Stimulated activated naive B cell treated with anti-CD40 and anti-IgM and Interleukin-4, amounts not matched to agents 10 μg/mL and 1 μg/mL and 100 μg/mL, for 72 hours (primary cell): ENCODE results near the gene RGS7BP.

Experiments
- ATAC-seq, 2 donors: fragments of 150-1000 bp; cut with Tn5 transposase; replicated peaks; 2 replicates each; pipeline ENCODE4 v1.10.0; 2021; ENCODE audit warnings: moderate library complexity in 1 of 2
- DNase-seq: peaks from one replicate; pipeline ENCODE4 v3.0.0; 2021
- H3K27ac Mint-ChIP-seq: one replicate; pipeline ENCODE4 v1.8.0; 2022; ENCODE audit warnings: mild to moderate bottlenecking, mixed read lengths
- H3K27me3 Mint-ChIP-seq, 2 donors: one replicate each; pipeline ENCODE4 v1.8.0; 2022; ENCODE audit warnings: mixed read lengths in 2 of 2
- H3K36me3 Mint-ChIP-seq, 2 donors: one replicate each; pipeline ENCODE4 v1.8.0; 2022; ENCODE audit warnings: mixed read lengths in 2 of 2, mild to moderate bottlenecking in 1 of 2
- H3K4me1 Mint-ChIP-seq, 2 donors: one replicate each; pipeline ENCODE4 v1.8.0; 2022; ENCODE audit warnings: mixed read lengths in 2 of 2, mild to moderate bottlenecking in 1 of 2
- H3K4me3 Mint-ChIP-seq, 2 donors: one replicate each; pipeline ENCODE4 v1.8.0; 2022; ENCODE audit warnings: mild to moderate bottlenecking in 2 of 2, mixed read lengths in 2 of 2, moderate library complexity in 1 of 2
- H3K9me3 Mint-ChIP-seq, 2 donors: one replicate each; pipeline ENCODE4 v1.8.0; 2022; ENCODE audit warnings: mixed read lengths in 2 of 2, mild to moderate bottlenecking in 1 of 2

Gene RGS7BP

DNA sequence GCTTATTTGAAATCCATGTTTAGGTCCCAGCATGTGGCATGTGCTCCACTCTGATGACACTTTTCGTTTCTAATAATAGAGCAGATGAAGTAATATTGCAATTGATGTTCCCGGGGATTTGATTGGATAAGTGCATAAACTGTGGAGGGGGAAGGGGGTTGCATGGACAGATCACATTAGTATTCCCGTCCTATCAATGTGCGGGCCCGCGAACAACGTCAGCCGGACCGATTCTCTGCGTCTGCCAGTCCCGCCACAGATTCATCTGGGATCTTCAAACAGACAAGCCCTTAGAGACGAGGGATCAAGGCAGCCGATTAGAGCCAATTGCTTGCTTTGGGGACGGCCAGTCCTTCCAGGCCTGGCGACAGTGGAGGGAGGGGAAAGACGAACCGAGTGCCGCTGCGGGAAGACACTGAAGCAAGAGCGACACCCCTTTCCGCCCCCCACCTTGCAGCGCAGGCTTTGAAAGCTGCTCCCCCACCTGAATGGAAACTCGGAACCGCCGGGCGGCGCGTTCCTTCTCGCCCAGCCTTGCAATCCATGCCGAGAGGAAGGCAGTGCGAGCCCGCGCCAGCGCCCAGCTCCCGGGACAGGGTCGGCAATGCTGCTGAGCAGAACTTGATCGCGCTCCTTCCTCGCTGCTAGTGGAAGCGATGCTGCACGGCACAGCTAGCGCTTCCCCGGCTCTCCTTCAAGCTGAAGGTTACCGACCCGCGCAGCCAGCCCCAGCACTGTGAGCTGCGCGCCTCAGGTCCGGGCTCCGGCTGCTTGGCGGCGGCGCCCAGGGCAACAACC is at the start of gene RGS7BP:
Gene RGS7BP, plus strand, starts transcription at position 247 of the 798 bp plus-strand sequence. CDS start 610 bp downstream, outside the sequence.
- no peaks in the 10 kb centered on the region for H3K9me3 Mint-ChIP-seq

GRCh38 chr5:64457846-64458245 is 48.0 kb upstream of the RGS7BP start:
- Mint-ChIP-seq H3K4me1 (no peaks in the 10 kb centered on the region), H3K27ac (no peak overlapping the region)
- no peak for ATAC-seq

More for the DNA sequence above, at the start of gene RGS7BP:
- peaks cover 26 to 44% of the 10 kb centered on the region in 2 donors for H3K27me3 Mint-ChIP-seq
- ATAC-seq (peak; percentile 21 to 22), DNase-seq (no peak)
- H3K27ac Mint-ChIP-seq, result no peak within 1 kb of the TSS
- no peaks in the 10 kb centered on the region for H3K36me3 Mint-ChIP-seq
- H3K4me1 Mint-ChIP-seq, result peaks cover 0 to 8% of the 10 kb centered on the region in 2 donors
- peak within 1 kb of the TSS in 1 of 2 donors; percentile 43 for H3K4me3 Mint-ChIP-seq

DNA sequence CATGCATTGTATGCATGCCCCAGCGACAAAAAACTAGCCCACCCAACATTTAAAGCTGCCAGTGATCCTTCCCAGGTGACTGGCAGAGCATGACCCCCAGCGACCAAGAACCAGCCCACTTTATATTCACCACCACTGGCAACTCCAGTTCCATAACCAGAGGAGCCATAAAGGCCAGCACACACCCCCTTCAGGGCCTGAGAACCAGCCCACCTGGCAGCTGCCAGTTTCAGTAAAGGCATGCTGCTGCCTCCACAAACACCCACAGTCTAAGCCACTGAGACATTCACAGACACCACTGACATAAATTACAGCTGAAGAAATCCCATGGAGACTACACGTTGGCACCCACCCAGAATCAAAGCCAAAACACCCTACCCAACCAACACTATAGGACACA is 46.9 kb upstream of the RGS7BP start:
- ATAC-seq (no peak), DNase-seq (no peak)
- no peak overlapping the region for H3K27ac Mint-ChIP-seq
- H3K4me1 Mint-ChIP-seq, result no peaks in the 10 kb centered on the region
- no peaks in the 10 kb centered on the region for H3K27me3 Mint-ChIP-seq
- H3K4me3 Mint-ChIP-seq, result no peak overlapping the region
- H3K9me3 Mint-ChIP-seq, result peaks cover 3 to 9% of the 10 kb centered on the region in 2 donors
- H3K36me3 Mint-ChIP-seq, result no peaks in the 10 kb centered on the region

More at GRCh38 chr5:64457846-64458245, 48.0 kb upstream of the RGS7BP start:
- no peak overlapping the region for H3K4me3 Mint-ChIP-seq
- peaks cover 3 to 6% of the 10 kb centered on the region in 2 donors for H3K9me3 Mint-ChIP-seq
- DNase-seq, result no peak
- no peaks in the 10 kb centered on the region for H3K36me3 Mint-ChIP-seq
- no peaks in the 10 kb centered on the region for H3K27me3 Mint-ChIP-seq

DNA sequence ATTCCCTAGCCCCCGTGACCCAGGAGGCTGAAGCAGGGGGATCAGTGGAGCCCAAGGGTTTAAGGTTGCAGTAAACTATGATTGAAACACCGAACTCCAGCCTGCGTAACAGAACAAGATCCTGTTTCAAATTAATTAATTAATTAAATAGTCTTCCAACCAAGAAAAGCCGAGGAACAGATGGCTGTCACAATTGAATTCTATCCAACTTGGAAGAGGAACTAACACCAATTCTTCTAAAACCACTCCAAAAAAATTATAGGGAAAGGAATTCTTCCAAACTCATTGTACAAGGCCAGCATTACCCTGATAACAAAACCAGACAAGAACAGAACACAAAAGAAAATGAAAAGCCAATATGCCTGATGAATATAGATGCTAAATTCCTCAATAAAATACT is 43.4 kb upstream of the RGS7BP start:
- Mint-ChIP-seq H3K36me3 (no peaks in the 10 kb centered on the region), H3K27ac (no peak overlapping the region), H3K4me1 (no peaks in the 10 kb centered on the region), H3K27me3 (no peaks in the 10 kb centered on the region), H3K4me3 (no peak overlapping the region), H3K9me3 (peaks cover 3 to 13% of the 10 kb centered on the region in 2 donors)
- ATAC-seq (no peak), DNase-seq (no peak)

DNA sequence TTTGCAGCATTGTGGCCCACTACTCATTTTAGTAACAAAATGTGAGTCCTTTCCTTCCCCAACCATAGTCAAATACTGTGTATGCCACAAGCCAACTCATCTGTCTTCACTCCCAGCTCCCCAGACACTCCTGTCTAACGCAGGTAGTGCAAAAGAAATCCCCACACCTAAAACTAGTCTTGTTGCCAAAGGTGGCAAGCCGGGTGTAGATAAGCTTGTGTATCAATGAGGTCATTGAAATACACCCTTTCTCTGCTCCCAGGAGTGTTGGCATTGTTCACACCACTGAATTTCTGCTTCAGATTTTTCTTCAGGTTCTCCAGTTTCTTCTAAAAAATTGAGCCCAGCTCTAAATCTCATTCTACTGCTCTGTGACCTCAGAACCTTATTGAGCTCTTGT is 19.7 kb upstream of the RGS7BP start:
- no peak overlapping the region for H3K27ac Mint-ChIP-seq
- ATAC-seq, result no peak
- peaks cover 4 to 7% of the 10 kb centered on the region in 2 donors for H3K9me3 Mint-ChIP-seq
- no peak for DNase-seq
- H3K4me1 Mint-ChIP-seq, result no peaks in the 10 kb centered on the region
- no peak overlapping the region for H3K4me3 Mint-ChIP-seq
- no peaks in the 10 kb centered on the region for H3K27me3 Mint-ChIP-seq
- H3K36me3 Mint-ChIP-seq, result no peaks in the 10 kb centered on the region

- H3K27ac Mint-ChIP-seq, result no peak overlapping the region
- H3K9me3 Mint-ChIP-seq, result peaks cover 4 to 7% of the 10 kb centered on the region in 2 donors
- H3K36me3 Mint-ChIP-seq, result no peaks in the 10 kb centered on the region
- H3K4me1 Mint-ChIP-seq, result no peaks in the 10 kb centered on the region
- no peaks in the 10 kb centered on the region for H3K27me3 Mint-ChIP-seq
- ATAC-seq (no peak), DNase-seq (no peak)
- H3K4me3 Mint-ChIP-seq, result no peak overlapping the region
Observed at GRCh38 chr5:64487283-64487682, 18.5 kb upstream of the RGS7BP start.

DNA sequence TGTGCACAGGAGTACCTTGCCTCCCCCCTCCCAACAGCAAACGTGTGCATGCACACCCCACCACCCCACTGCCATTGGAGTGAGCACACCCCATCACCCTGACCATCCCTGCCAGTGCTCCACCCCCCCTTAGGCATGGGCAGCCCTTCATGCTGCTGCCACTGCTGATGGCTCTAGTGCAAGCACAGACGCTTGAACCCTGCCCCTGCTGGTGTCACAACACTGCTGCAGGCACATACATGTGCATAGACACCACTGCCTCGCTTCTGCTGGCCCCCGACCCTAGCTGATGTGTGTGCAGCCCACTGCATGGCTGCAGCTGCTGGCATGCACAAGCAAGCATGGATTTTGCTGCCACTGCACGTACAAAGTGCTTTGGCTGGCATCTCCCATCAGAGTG is 16.0 kb upstream of the RGS7BP start:
- H3K4me3 Mint-ChIP-seq, result no peak overlapping the region
- ATAC-seq, result no peak
- no peaks in the 10 kb centered on the region for H3K27me3 Mint-ChIP-seq
- H3K36me3 Mint-ChIP-seq, result no peaks in the 10 kb centered on the region
- H3K27ac Mint-ChIP-seq, result no peak overlapping the region
- DNase-seq, result no peak
- no peaks in the 10 kb centered on the region for H3K4me1 Mint-ChIP-seq
- peaks cover 0 to 6% of the 10 kb centered on the region in 2 donors for H3K9me3 Mint-ChIP-seq

- Mint-ChIP-seq H3K4me3 (no peak overlapping the region), H3K9me3 (no peaks in the 10 kb centered on the region), H3K27me3 (no peaks in the 10 kb centered on the region), H3K27ac (no peak overlapping the region), H3K4me1 (no peaks in the 10 kb centered on the region), H3K36me3 (no peaks in the 10 kb centered on the region)
- DNase-seq (no peak), ATAC-seq (no peak)
Observed at GRCh38 chr5:64497386-64497785, 8.4 kb upstream of the RGS7BP start.

GRCh38 chr5:64502196-64502595 is 3.6 kb upstream of the RGS7BP start:
- no peak for DNase-seq
- Mint-ChIP-seq H3K9me3 (no peaks in the 10 kb centered on the region), H3K27me3 (peaks cover 26 to 31% of the 10 kb centered on the region in 2 donors), H3K4me1 (peaks cover 0 to 8% of the 10 kb centered on the region in 2 donors), H3K27ac (no peak overlapping the region), H3K4me3 (no peak overlapping the region), H3K36me3 (no peaks in the 10 kb centered on the region)
- ATAC-seq, result no peak

GRCh38 chr5:64506567-64507263 is 900 bp downstream of the RGS7BP start:
- Mint-ChIP-seq H3K4me1 (peaks cover 0 to 8% of the 10 kb centered on the region in 2 donors), H3K4me3 (no peak overlapping the region), H3K36me3 (no peaks in the 10 kb centered on the region), H3K27ac (no peak overlapping the region), H3K27me3 (peaks cover 28 to 44% of the 10 kb centered on the region in 2 donors), H3K9me3 (no peaks in the 10 kb centered on the region)
- no peak for DNase-seq
- ATAC-seq, result no peak

- Mint-ChIP-seq H3K9me3 (no peaks in the 10 kb centered on the region), H3K4me1 (peaks cover 0 to 8% of the 10 kb centered on the region in 2 donors), H3K27ac (no peak overlapping the region), H3K36me3 (no peaks in the 10 kb centered on the region), H3K4me3 (no peak overlapping the region), H3K27me3 (peaks cover 30 to 44% of the 10 kb centered on the region in 2 donors)
- DNase-seq, result no peak
- no peak for ATAC-seq
Observed at GRCh38 chr5:64507264-64507605, 1.4 kb downstream of the RGS7BP start.

DNA sequence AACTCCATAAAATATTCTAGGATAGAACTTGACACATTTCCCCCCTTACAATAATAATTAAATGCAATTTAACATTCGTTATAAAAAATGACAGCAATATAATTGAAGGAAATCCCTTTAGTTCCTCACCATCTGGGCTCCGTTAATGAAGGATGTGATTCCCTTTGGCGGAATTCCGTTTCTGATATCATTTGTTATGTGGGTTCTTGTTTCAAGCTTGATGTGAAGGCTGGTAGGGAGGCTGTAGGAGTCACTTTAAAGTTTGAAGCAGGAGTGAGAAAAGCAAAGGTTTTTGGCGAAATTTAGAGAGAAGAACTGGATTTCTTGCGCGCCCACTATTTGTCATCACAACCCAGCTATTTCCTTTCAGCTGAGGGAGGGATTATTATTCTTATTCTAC is 4.0 kb downstream of the RGS7BP start:
- Mint-ChIP-seq H3K27me3 (peaks cover 21 to 34% of the 10 kb centered on the region in 2 donors), H3K9me3 (no peaks in the 10 kb centered on the region), H3K4me1 (peaks cover 0 to 8% of the 10 kb centered on the region in 2 donors), H3K36me3 (no peaks in the 10 kb centered on the region), H3K4me3 (no peak overlapping the region), H3K27ac (no peak overlapping the region)
- no peak for DNase-seq
- no peak for ATAC-seq

GRCh38 chr5:64513492-64513891 is 7.7 kb downstream of the RGS7BP start:
- H3K4me1 Mint-ChIP-seq, result no peaks in the 10 kb centered on the region
- H3K9me3 Mint-ChIP-seq, result no peaks in the 10 kb centered on the region
- DNase-seq, result no peak
- no peak overlapping the region for H3K27ac Mint-ChIP-seq
- no peak overlapping the region for H3K4me3 Mint-ChIP-seq
- H3K36me3 Mint-ChIP-seq, result no peaks in the 10 kb centered on the region
- peaks cover 0 to 4% of the 10 kb centered on the region in 2 donors for H3K27me3 Mint-ChIP-seq
- no peak for ATAC-seq

DNA sequence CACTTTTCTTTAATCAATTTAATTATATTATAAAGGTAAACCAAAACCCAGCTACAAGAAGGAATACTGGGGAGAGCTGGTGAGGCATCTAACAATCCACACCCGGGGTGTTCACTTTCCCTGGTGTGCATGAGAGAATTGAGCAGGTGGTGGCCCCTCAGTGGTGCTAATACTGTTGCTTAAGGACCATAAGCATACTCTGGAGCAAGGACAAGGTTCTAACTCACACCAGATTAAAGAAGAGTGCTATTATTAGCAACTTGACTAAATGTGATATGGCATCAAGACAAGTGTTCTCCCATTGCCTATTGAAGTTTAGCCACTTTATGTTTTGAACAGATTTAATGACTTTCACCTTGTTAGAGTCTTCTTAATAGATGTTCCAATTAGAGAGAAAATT is 8.8 kb downstream of the RGS7BP start:
- Mint-ChIP-seq H3K27me3 (peaks cover 0 to 4% of the 10 kb centered on the region in 2 donors), H3K9me3 (no peaks in the 10 kb centered on the region), H3K27ac (no peak overlapping the region), H3K4me3 (no peak overlapping the region), H3K36me3 (no peaks in the 10 kb centered on the region), H3K4me1 (no peaks in the 10 kb centered on the region)
- DNase-seq (no peak), ATAC-seq (no peak)

DNA sequence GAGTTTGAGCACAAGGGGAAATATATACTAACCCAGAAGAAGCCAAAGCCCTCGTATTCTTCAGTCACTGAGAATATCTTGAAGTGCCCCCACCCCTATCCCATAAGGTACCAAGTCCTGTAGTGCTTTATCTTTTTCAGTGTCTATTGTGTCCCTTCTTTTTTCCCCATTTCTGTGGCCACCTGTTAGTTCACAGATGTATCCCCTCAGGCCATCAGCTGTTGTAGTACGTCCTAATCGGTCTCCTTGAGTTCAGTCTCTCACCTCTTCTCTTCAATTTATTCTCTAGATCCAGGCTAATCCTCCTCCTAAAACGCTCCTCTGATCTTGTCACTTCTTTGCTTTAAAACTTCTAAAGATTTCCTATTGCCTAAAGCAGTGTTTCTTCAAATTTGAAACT is 10.4 kb downstream of the RGS7BP start:
- H3K36me3 Mint-ChIP-seq, result no peaks in the 10 kb centered on the region

More for the DNA sequence above, 10.4 kb downstream of the RGS7BP start:
- Mint-ChIP-seq H3K4me3 (no peak overlapping the region), H3K4me1 (no peaks in the 10 kb centered on the region), H3K9me3 (no peaks in the 10 kb centered on the region), H3K27me3 (peaks cover 0 to 4% of the 10 kb centered on the region in 2 donors), H3K27ac (no peak overlapping the region)
- DNase-seq (no peak), ATAC-seq (no peak)
